HG02678 (cell line): ENCODE results near the gene WDFY2.
"Not testable (repeated sequence)": the region's sequence is repeated elsewhere in the genome, so short reads cannot be mapped to it uniquely, and the experiment has no call there.

ENCODE experiments used
- ATAC-seq: cut with Tn5 transposase; IDR thresholded peaks from one replicate; pipeline ENCODE4 v1.9.1; 2021; ENCODE audit warnings: mild to moderate bottlenecking, moderate library complexity; ENCODE audit not compliant: unreplicated experiment

Gene WDFY2

DNA sequence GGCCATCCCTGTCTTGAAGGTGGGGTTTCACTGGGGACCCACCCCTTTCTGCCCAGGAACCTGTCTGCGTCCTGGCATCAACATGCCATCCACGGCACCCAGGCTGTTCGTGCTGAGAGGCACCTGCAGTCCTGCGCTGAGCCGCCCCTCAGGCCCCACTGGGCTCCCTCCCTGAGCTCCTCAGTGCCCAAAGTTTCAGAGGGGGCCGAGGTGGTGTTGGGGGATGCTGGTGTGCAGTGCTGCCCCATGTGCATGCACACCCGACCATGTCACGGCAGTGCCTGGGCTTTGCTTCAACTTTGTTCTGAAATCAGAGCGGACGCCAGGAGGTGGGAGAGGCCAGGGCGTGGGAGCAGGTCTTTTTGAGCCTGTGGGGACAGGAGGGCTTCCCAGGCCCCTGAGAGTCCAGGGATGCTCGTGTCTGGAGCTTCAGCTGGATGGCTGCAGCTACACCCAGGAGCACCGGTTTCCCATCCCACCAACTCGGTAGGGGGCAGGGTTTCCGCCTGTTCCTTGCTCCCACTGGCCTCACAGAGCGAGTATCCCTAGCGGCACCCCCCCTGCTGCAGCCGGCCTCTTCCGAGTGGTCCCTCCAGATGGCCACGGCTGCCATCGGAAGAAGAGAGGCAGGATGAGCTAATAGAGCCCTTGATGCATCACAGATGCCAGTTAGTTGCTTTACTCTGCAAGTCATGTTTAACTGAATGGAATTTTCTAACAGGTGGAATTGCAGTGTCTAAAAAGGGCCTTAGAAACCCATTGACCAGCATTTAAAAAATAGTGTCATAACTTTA is 44.0 kb downstream of the WDFY2 start:
- ATAC-seq: no peak

DNA sequence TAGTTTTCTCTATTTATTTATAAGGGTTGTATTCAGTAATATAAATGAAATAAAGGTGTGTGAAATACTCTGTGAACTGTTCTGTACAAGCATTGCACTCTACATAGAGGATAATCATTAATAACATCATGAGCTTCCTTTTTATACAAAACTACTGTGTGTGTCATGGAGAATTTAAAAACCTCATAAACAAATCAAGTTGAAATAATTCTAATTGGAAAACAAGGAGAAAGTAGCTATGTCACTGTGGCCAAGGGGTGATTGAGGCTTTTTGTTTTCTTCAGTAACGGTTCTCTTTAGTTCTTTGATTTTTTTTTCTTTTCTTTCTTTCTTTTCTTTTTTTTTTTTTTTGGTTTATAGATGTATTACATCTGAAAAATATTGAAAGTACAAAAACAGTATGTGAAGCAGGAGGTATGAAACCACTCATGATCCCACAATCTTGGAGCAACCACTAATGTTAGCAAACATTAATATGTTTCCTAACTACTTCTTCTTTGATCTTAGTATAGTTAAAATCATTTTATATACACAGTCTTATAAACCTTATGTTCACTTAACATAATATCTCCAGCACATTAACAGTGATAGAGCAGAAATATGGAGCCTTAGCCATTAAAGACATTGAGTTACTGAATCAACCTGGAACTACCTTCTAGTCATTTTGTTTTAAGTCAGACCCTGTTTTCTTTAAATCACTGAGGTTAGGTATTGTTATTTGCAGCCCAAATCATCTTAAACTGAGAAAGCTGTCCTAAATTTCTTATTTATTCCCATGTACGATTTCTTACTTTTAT is 45.4 kb downstream of the WDFY2 start:
- no peak for ATAC-seq

DNA sequence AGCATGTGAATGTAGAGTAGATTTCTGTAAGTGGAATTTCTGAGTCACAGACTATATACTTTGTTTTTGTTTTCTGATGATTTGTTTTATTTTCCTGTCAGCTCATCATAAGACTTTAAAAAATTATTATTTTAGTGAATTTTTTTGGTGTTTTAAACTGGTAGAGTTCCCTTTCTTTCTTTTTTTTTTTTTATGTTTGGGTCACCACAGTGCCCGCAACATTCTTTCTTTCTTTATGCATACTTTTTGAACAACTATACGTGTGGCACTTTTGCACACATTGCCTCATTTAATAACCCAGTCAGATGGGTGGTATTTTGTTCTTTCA is 46.0 kb downstream of the WDFY2 start:
- ATAC-seq: no peak

DNA sequence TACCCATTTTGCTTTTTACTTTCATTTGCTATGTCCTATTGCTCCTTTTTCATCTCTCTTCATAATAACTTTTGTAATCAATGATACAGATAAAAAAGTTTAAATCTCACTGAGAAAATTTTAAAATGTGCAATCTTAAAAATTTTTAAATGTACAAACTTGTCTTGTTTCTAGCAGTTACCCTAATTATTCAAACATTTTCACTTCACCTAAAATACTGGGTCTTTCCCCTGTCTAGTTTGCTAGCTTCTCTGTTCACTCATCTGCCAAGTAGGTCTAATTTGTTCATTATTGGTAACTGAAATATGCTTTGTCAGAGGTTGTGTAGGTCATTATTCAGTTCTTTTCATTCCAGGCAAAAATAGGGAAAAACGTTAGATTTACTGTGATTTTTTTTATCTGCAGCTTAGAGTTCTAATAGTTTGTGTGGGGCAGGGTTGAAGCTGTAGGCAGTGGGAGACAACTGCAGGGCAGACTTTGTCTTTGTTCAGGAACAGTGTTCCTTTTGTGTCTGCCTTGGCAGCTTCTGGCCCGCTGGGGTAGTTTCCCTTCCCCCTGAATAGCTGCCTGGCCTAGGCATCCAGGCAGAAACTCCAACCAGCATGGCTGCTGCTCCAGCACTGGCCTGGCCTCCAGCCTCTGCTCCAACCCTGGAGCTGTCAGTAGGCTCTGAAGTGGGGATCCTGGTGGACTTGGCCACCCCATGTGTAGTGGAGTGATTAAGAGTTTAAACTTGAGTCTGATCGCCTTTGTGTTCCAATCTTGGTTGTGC is 48.5 kb downstream of the WDFY2 start:
- no peak for ATAC-seq

DNA sequence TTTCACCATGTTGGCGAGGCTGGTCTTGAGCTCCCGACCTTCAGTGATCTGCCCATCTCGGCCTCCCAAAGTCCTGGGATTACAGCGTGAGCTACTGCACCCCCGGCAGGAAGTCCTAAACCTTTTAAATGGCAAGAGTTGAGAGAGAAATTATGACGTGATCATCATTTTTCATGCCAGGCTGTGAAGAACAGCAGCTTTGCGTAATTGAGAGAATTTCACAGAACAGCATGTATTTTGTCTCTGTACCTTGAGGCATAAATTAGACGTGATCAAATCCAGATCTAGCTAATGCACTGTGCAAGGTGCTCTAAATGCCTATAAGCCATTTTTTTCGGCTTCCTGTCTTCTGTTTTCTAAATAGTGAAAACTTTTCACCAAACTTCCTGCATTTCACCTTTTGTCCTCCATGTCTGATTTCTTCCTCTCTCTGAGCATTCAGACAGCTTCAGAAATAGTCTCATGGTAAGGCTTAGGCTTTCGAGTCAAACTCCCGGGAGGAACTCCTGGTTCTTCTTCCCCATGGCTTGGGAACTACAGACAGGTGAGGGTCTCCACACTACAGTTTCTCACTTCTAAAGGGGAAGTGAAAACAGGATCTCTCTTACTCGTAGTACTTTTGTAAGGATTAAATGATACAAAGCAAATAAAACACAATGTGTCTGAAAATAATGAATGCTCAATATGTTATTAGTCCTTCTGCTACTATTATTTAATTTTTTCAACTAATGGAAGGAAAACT is 51.0 kb downstream of the WDFY2 start:
- no peak for ATAC-seq

DNA sequence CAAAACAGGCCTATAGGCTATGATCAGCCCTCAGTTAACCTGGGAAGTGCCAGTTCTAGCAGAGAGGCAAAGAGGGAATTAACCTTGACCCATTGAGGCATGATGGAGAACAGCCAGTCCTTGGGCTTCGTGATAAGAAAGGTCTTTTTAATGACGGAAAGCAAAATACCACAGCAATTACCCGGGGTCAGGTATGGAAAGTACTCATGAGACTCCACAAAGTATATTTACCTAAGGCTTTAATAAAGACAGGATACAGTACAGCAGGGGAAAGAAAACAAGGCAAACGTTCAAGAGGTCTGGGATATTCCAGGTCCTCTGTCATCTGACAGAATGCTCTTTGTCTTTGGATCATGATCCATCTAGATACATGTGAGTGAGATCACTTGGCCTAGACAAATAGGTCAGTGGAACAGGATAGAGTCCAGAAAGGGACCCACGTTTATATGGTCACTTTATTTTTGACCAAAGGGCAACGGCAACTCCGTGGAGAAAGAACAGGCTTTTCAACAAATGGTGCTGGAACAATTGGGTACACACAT is 52.2 kb downstream of the WDFY2 start:
- no peak for ATAC-seq

DNA sequence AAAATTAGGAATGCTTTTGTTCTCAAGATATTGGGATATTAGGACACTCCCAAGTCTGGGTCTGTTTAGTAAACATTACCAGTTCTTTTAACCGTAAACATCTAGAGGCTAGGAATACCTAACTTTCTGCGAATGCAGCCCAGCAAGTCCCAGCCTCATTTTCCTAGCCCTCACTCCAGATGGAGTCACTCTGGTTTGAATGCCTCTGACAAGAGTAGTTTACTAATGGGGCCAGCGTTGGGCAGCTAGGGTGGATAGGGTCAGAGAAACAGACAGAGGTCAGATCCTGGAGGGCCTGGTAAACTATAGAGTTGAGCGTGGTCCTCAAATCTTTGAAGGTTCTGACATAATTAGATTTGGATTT is 53.6 kb downstream of the WDFY2 start:
- ATAC-seq: no peak

DNA sequence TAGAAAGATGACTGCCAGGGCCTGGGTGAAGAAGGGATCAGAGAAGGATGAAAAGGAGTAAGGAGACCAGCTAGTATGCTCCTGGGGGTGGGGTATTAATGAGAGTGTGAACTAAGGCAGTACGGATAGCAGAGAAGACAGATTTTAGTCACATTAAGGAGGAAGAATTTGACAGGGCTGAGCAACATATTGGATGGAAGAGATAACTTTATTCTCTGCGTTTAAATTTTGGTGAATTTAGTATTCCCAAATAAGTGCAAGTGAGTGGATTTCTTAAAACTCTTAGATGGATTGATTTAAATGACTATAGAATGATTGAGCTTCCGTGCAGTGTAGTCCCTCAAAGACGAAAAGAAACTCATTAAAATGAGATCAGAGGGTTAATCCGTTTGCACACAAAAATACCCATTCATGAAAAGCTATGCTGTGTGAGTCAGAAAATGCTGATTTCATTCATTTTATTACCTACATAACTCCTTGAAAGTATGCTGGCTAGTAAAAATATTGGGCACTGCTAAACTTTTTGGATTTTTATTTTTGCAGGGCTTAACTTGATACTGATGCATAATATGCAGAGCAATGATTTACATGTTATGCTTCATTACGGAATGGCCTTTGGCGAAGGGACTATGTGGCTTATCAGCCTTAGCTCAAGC is 54.1 kb downstream of the WDFY2 start:
- no peak for ATAC-seq

DNA sequence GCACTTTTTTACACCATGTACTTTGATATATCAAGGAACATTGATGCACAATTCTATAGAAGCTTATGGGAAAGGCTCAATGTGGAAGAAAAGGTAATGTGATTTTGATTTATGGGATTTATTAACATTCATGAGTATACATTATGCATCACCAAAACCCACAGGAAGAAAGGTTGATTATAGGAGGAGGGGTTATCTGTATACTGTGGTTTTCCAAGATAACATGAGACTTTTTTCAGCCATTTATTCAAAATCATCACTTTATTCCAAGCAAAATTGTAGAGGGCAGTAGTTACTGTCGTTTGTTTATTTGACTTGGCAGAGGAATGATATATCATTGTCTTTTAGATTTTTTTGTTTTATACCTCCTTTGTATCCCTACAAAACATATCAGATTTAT is 54.9 kb downstream of the WDFY2 start:
- ATAC-seq: no peak

DNA sequence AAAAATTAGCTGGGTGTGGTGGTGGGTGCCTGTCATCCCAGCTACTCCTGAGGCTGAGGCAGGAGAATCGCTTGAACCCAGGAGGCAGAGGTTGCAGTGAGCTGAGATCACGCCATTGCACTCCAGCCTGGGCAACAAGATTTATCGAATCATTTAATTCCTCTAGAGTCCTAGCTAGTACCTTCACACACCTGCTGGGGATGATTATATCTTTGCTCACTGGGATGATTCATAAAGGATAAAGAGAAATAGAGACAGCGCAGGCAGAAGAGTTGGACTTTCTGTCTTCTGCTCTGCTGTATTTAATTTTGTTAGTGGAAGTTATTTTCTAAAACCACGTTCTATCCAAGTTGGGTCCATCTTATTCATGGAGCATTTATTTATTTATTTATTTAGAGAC is 56.4 kb downstream of the WDFY2 start:
- ATAC-seq: not testable (repeated sequence)

DNA sequence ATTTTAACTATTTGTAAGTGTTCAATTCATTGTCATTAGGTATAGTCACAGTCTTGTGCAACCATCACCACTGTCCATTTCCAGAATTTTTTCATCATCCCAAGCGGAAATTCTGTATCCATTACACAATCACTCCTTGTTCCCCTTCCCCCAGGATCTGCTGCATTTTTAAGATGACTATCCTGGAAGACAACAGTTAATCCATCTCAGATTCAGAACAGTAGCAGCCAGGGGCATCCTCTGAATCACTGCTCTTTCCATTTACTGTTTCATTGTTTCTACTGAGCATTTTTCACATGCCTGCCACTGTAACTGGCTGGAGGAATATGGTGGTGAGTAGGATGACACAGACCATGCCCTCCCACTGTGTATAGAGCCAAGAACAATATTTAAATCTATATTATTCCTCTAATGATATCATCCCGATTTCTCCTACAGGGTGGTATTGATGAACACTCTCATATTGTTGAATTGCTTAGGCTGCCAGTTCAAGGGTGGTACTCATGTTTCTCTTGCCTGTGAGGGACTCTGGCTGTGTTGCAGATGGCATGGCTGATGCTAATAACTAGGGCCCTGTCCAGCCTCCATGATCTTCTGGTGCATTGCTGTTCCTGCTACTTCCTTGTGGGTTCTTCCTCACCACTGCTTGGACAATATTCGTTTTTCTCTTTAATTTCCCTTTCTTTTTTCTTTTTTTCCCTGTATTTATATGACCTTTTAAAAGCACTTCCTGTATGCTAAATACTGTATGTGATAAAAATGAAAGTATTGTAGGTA is 59.0 kb downstream of the WDFY2 start:
- no peak for ATAC-seq

DNA sequence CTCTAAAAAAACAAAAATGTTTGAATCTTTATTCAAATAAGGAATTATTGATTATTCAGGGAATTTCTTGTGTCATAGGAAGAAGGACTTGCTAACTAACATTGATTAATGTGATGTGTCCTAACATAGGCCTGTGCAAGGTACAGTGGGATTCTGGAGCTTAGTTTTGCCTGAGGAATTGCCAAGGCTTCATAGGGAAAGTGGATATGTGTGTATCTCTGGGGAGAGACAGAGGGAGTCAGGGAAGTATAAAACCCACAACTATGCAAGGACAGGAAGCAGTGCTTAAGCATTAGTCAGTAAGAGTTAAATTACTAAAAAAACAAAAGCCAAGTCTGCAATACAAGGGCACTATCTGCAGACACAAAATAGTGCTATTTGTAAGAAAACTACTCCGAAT is 59.6 kb downstream of the WDFY2 start:
- no peak for ATAC-seq

DNA sequence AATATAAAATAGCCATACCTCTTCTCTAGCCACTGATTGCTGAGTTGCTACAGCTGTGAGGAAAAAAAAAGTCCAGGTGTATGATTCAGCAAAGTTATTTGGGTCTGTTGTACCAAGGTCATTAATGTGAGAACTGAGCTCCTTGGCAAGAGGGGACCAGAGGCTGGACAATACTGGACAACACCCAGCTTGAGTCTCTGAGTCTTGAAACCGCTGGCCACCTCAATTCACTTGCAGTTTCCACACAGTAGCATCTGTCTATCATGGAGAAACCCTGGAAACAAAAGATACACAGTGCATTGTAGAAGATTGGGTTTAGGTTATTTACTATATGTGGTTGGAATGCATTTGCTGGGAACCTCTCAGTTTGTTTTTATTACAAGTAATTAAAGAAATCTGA is 60.4 kb downstream of the WDFY2 start:
- ATAC-seq: no peak

DNA sequence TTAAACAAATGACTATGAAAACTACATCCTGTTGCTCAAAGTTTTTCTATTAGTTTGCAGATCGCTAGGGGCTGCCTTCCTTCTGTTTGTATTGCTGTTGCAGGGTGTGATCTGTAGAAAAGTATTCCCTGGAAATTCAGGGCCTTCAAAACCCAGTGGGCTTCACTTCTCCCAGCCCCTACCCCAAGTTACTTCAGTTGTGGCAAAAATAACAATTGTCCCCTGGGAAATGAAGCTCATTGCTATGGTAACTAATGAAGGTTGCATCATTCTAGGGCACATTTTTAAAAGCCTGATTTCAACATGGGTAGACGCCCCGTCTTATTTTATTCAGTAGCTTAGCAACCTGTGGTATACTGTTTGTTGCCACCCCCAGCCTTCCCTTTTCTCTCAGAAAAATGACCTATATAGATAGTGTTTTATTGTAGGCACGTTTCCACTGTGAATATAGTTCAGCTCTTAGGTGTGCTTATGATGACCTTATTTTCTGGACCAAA is 60.9 kb downstream of the WDFY2 start:
- no peak for ATAC-seq

DNA sequence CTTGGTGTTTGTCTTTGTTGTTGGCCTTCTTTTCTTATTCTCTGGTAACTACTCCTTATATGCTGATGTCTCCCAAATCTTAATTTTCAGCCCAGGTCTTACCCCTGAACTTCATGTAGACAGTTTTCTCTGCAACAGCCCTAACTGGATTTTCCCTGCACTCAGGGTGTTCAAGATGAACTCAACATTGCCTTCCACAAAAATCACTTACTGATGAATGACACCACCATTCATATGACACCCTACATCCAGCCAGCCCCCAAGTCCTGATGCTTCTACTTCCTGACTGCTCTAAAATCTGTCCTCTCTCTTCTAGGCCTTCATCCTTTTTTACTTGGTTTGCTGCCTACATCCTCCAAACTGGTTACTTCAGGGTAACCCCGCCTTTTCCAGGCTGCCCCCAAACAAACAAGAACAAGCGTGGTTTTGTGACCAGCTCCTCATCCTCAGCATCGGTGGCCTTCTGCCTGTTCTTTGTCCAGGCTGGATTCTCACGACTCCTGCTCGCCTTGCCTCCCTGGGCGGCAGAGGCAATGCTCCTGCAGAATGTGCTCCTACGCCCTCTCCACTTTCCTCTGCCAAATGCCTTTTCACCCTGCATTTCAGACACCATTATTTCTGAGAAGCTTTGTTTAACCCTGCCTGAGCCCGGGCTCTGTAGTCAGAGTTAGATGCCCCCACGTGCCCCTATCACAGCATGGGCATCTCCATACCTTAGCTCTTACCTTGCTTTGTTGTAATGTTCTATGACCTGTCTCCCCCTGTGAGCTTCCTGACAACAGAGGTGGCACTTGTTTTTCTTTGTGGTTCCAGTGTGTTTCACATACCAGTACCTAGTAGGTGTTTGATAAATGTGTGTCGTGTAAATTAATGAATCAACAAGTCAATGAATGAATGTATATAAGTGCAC is 61.8 kb downstream of the WDFY2 start:
- ATAC-seq: no peak

DNA sequence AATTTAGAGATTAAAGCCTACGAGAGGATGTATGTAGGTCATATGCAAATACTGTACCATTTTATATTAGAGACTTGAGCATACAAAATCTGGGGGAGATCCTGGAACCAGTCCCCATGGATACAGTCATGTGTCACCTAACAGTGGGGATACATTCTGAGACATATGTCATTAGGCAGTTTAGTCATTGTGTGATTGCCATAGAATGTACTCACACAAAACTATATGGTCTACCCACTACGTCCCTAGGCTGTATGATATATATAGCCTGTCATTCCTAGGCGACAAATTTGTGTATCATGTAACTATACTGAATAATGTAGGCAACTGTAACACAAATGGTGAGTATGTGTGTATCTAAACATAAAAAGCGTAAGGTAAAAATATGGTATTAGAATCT is 62.8 kb downstream of the WDFY2 start:
- ATAC-seq: no peak

DNA sequence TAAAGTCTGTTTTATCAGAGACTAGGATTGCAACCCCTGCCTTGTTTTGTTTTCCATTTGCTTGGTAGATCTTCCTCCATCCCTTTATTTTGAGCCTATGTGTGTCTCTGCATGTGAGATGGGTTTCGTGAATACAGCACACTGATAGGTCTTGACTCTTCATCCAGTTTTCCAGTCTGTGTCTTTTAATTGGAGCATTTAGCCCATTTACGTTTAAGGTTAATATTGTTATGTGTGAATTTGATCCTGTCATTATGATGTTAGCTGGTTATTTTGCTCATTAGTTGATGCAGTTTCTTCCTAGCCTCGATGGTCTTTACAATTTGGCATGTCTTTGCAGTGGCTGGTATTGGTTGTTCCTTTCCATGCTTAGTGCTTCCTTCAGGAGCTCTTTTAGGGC is 67.9 kb downstream of the WDFY2 start:
- not testable (repeated sequence) for ATAC-seq
